Neuron (in vitro differentiated cells): ENCODE measurements around the gene HTRA3.
"Not testable (repeated sequence)": the region's sequence is repeated elsewhere in the genome, so short reads cannot be mapped to it uniquely, and the experiment has no call there.

Experiments used
- H2AFZ ChIP-seq: one replicate; pipeline ENCODE4 v1.6.1; 2013; ENCODE audit warnings: low read depth, mild to moderate bottlenecking, inconsistent platforms, low read length, moderate library complexity
- H3K27me3 ChIP-seq: one replicate; pipeline ENCODE4 v1.6.1; 2013; ENCODE audit warnings: low read length; ENCODE audit not compliant: insufficient read depth
- H3K36me3 ChIP-seq: one replicate; pipeline ENCODE4 v1.6.1; 2013; ENCODE audit warnings: low read length; ENCODE audit not compliant: insufficient read depth
- H3K4me1 ChIP-seq: one replicate; pipeline ENCODE4 v1.6.1; 2013; ENCODE audit warnings: low read length; ENCODE audit not compliant: insufficient read depth
- H3K4me3 ChIP-seq: 2 replicates; pipeline ENCODE4 v1.5.1; 2013; ENCODE audit warnings: mild to moderate bottlenecking, low read length, moderate library complexity
- H3K9me3 ChIP-seq: one replicate; pipeline ENCODE4 v1.6.1; 2013; ENCODE audit warnings: low read length

The HTRA3 gene

DNA sequence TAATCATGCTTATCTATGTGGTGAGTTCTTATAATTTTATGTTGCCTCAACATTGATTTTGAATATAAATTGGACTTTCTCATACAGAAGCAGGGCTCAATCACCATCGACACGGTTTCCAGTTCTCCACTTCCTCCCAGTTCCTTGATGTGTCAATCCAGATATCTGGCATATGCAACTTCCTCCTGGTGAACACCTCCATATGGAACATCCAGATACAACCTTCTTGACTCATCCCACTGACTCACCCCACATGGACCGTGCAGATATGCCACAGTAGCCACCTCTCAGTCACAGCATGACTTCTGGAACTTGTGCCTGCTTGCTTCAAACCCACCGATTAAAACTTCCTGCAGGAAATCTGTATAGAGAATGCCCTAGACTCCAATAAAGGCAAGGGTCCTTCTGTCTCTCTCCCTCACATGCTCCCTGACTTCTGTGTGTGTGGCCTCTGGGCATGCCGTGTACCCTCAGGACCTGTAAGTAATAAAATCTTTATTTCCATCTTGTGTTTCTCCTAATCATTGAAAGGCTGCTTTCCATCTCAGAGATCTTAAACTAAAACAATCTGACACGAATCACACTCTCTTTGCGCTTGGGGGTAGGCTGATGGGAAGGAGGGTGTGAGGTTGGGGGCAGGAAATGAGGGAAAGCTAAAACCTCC is 67.0 kb downstream of the HTRA3 start:
- no peaks in the 10 kb centered on the region for H3K4me1 ChIP-seq
- H3K9me3 ChIP-seq: no peaks in the 10 kb centered on the region
- H3K27me3 ChIP-seq: no peaks in the 10 kb centered on the region
- no peaks in the 10 kb centered on the region for H3K36me3 ChIP-seq
- no peak overlapping the region for H2AFZ ChIP-seq
- no peak overlapping the region for H3K4me3 ChIP-seq

DNA sequence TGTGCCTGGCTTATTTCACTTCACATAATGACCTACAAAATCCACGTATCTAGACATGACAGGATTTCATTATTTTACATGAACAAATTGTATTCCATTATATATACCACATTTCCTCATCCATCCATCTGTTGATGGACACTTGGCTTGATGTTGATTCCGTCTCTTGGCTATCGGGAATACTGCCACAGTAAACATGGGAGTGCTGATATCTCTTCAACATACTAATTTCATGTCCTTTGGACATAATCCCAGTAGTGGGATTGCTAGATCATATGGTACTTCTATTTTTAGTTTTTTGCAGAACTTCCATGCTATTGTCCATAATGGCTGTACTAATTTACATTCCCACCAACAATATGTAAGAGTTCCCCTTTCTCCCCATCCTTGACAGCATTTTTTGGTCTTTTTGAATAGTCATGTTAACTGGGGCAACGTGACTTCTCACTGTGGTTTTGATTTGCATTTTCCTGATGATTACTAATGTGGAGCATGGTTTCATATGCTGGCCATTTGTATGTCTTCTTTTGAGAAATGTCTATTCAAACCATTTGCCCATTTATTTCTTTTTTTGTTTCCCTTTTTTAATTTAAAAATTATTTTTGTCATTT is 68.9 kb downstream of the HTRA3 start:
- no peaks in the 10 kb centered on the region for H3K27me3 ChIP-seq
- H3K4me1 ChIP-seq: no peaks in the 10 kb centered on the region
- H3K36me3 ChIP-seq: no peaks in the 10 kb centered on the region
- H2AFZ ChIP-seq: no peak overlapping the region
- no peak overlapping the region for H3K4me3 ChIP-seq
- no peaks in the 10 kb centered on the region for H3K9me3 ChIP-seq

GRCh38 chr4:8340781-8341241 is 71.3 kb downstream of the HTRA3 start:
- Histone ChIP-seq H3K9me3 (no peaks in the 10 kb centered on the region), H3K4me3 (no peak overlapping the region), H3K4me1 (no peaks in the 10 kb centered on the region), H3K27me3 (no peaks in the 10 kb centered on the region), H3K36me3 (no peaks in the 10 kb centered on the region), H2AFZ (no peak overlapping the region)

GRCh38 chr4:8341281-8341680 is 71.7 kb downstream of the HTRA3 start:
- H3K27me3 ChIP-seq, H3K36me3 ChIP-seq: not testable (repeated sequence)

DNA sequence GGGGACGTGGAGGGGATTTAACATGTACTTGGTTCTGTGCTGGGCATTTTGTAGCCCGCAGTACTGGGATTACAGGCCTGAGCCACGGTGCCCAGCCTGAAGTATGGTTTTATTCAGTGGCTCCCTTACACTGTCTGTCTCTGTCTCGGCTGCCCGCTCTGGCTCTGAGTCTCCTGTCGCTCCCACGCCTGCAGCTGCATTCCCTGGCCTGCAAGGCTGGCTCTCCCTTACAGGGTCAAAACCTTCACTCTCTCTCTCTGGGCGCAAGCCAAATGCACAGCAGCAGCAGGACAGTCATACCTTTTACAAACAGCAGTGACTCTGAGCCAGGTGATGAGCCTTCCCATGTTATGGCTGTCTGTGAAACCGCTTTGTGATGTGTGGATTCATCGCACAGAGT is 72.1 kb downstream of the HTRA3 start:
- H3K4me3 ChIP-seq: no peak overlapping the region
- no peaks in the 10 kb centered on the region for H3K4me1 ChIP-seq
- H3K9me3 ChIP-seq: no peaks in the 10 kb centered on the region
- no peaks in the 10 kb centered on the region for H3K27me3 ChIP-seq
- no peaks in the 10 kb centered on the region for H3K36me3 ChIP-seq
- no peak overlapping the region for H2AFZ ChIP-seq

More at GRCh38 chr4:8341281-8341680, 71.7 kb downstream of the HTRA3 start:
- not testable (repeated sequence) for H3K4me1 ChIP-seq, H3K9me3 ChIP-seq, H2AFZ ChIP-seq, H3K4me3 ChIP-seq

GRCh38 chr4:8342651-8343261 is 73.2 kb downstream of the HTRA3 start:
- Histone ChIP-seq H2AFZ (no peak overlapping the region), H3K4me1 (no peaks in the 10 kb centered on the region), H3K36me3 (no peaks in the 10 kb centered on the region), H3K9me3 (no peaks in the 10 kb centered on the region), H3K27me3 (no peaks in the 10 kb centered on the region), H3K4me3 (no peak overlapping the region)

- Histone ChIP-seq H2AFZ (no peak overlapping the region), H3K4me3 (no peak overlapping the region), H3K4me1 (no peaks in the 10 kb centered on the region), H3K9me3 (no peaks in the 10 kb centered on the region), H3K27me3 (no peaks in the 10 kb centered on the region), H3K36me3 (no peaks in the 10 kb centered on the region)
Measured at GRCh38 chr4:8343262-8343966, 73.9 kb downstream of the HTRA3 start.

- Histone ChIP-seq H3K4me3 (no peak overlapping the region), H3K9me3 (no peaks in the 10 kb centered on the region), H3K27me3 (no peaks in the 10 kb centered on the region), H2AFZ (no peak overlapping the region), H3K4me1 (no peaks in the 10 kb centered on the region), H3K36me3 (no peaks in the 10 kb centered on the region)
Measured at GRCh38 chr4:8343967-8344331, 74.4 kb downstream of the HTRA3 start.

GRCh38 chr4:8344377-8344776 is 74.8 kb downstream of the HTRA3 start:
- Histone ChIP-seq H3K36me3 (no peaks in the 10 kb centered on the region), H3K9me3 (no peaks in the 10 kb centered on the region), H2AFZ (no peak overlapping the region), H3K4me3 (no peak overlapping the region), H3K4me1 (no peaks in the 10 kb centered on the region), H3K27me3 (no peaks in the 10 kb centered on the region)

DNA sequence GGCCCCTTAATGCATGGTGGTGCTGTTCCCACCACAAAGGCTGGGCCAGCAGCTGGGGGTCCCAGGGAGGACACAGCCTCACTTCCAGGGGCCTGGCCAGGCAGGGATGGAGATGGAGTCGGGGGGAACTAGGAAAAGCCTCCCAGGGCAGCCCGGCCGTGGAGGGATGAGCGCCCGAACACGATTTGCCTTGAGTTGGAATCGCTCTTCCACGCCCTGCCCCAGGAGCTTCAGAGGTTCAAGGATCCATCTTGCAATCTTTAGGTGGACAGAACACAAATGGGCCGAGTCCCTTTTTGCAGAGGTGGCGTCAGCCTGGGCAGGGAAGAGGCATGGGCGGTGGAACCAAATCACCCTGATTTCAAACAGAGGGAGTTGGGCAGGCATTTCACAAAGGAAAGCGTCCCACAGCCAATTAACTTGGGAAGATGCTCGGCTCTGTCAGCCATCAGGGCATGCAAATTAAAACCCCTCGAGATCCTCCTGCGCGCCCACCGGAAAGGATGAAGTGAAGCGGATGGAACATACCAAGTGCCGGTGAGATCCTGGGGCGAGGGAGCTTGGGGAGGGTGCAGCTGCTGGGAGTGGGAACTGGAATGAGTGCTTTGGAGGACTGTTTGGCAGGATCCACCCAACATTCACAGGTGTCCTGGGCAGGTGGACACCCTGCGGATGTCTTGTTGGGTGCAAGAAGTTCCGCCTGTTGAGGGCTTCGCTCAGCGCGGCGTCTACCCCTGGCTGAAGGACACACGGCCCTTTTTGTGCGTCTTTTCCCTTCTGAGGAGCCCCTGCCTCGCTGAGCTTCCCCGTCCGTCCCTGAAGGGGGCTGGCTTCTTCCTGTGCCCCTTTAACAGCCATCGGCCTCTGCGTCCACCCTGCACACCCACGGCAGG is 75.7 kb downstream of the HTRA3 start:
- H3K9me3 ChIP-seq: no peaks in the 10 kb centered on the region
- H3K4me1 ChIP-seq: no peaks in the 10 kb centered on the region
- no peaks in the 10 kb centered on the region for H3K36me3 ChIP-seq
- no peaks in the 10 kb centered on the region for H3K27me3 ChIP-seq
- H2AFZ ChIP-seq: no peak overlapping the region
- no peak overlapping the region for H3K4me3 ChIP-seq

DNA sequence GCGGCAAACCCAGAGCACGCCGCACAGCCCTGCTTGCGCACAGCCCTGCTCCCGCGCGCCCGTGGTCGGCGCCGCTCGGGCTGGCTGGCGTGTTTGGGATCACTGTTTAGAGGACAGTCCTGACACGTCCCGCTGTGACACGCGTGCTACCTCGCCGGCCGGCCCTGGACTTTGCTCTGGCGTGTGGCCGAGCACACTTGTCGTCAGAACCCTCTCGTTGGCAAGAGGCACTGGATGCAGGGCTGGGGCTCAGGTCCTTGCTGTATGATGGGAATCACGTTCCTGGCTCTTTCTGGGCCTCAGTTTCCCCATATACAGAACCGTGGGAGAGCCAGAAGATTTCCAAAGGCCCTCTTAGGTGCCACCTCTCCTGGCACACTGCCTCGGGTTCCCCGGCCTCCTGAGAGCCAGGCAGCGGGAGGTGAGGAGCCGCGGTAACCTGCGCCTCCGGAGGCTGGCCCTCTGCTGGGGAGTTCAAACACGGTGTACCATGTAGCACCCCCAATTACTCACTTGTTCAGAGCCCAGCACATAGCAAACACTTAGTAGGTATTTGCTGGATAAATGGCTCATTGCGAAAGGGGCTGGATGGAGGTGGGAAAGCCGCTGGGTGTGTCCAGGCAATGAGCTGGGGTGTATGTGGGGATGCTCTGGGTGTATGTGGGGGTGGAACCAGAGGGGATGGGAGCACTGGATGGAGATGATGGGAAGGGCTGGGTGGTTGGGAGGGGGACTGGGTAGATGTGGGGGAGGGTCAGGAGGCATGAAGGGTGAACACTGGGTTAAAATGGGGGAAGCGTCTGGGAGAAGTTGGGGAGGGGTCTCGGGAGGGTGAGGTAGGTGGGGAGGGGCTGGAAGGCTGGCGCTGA is 76.6 kb downstream of the HTRA3 start:
- H3K4me3 ChIP-seq: no peak overlapping the region
- no peaks in the 10 kb centered on the region for H3K9me3 ChIP-seq
- no peaks in the 10 kb centered on the region for H3K4me1 ChIP-seq
- no peaks in the 10 kb centered on the region for H3K27me3 ChIP-seq
- H3K36me3 ChIP-seq: no peaks in the 10 kb centered on the region
- no peak overlapping the region for H2AFZ ChIP-seq
